CD14-positive monocyte (primary cell): ENCODE measurements around the gene DLGAP3. TPM values are rescaled to one million over a fixed set of nuclear protein-coding genes. Genes with fewer than 3 reads are reported as not detected.

Experiments used
- DNase-seq, 3 donors: peaks; one replicate each; pipeline ENCODE4 v3.0.0-alpha.2; 2011 to 2022
- H2AFZ ChIP-seq: 2 replicates; pipeline ENCODE4 v1.6.0; 2012; ENCODE audit warnings: mild to moderate bottlenecking, low read depth, low read length, inconsistent platforms; ENCODE audit not compliant: insufficient read depth, poor library complexity, severe bottlenecking
- H3K27ac ChIP-seq, 2 donors: 1 replicate in 1 of 2; 2 replicates in 1 of 2; pipeline ENCODE4 v1.5.1; 2012 to 2013; ENCODE audit warnings: low read length in 2 of 2, control low read depth in 1 of 2, inconsistent platforms in 1 of 2, low read depth in 1 of 2, mild to moderate bottlenecking in 1 of 2
- H3K27me3 ChIP-seq, 2 donors: one replicate each; pipeline versions ENCODE4 v1.6.0 to v1.6.1; 2011 to 2013; ENCODE audit warnings: low read length in 2 of 2; ENCODE audit not compliant: control insufficient read depth in 2 of 2, insufficient read depth in 2 of 2
- H3K36me3 ChIP-seq, 2 donors: replicated peaks in 1 of 2; 1 replicate in 1 of 2; 2 replicates in 1 of 2; pipeline versions ENCODE4 v1.5.1 to v1.6.1; 2012 to 2013; ENCODE audit warnings: low read length in 2 of 2, control low read depth in 1 of 2, inconsistent platforms in 1 of 2, mild to moderate bottlenecking in 1 of 2; ENCODE audit not compliant: insufficient read depth in 2 of 2, control insufficient read depth in 1 of 2
- H3K4me1 ChIP-seq, 2 donors: 1 replicate in 1 of 2; 2 replicates in 1 of 2; pipeline versions ENCODE4 v1.5.1 to v1.6.1; 2012 to 2013; ENCODE audit warnings: low read length in 2 of 2, control low read depth in 1 of 2, inconsistent platforms in 1 of 2, mild to moderate bottlenecking in 1 of 2, moderate library complexity in 1 of 2; ENCODE audit not compliant: insufficient read depth in 2 of 2, control insufficient read depth in 1 of 2
- H3K4me2 ChIP-seq: replicated peaks from 2 replicates; pipeline ENCODE3; 2012; ENCODE audit warnings: low read length, moderate library complexity, mild to moderate bottlenecking; ENCODE audit not compliant: poor library complexity, severe bottlenecking; ENCODE audit errors: extremely low read depth
- H3K4me3 ChIP-seq, 3 experiments: fragments of 200-600 bp in 1 of 3; sonication (generic) in 1 of 3; replicated peaks in 1 of 3; 1 replicate in 2 of 3; 2 replicates in 1 of 3; pipeline ENCODE4 v1.5.1; 2011 to 2013; ENCODE audit warnings: low read length in 3 of 3, mild to moderate bottlenecking in 3 of 3, control low read depth in 2 of 3, low read depth in 2 of 3, inconsistent platforms in 1 of 3, moderate library complexity in 1 of 3
- H3K79me2 ChIP-seq: 2 replicates; pipeline ENCODE4 v1.6.0; 2012; ENCODE audit warnings: mild to moderate bottlenecking, control low read depth, inconsistent platforms, low read length, moderate library complexity; ENCODE audit not compliant: insufficient read depth
- H3K9ac ChIP-seq: 2 replicates; pipeline ENCODE4 v1.6.0; 2017; ENCODE audit warnings: low read length, mild to moderate bottlenecking; ENCODE audit not compliant: insufficient read depth, poor library complexity, severe bottlenecking
- H3K9me3 ChIP-seq, 2 donors: replicated peaks in 1 of 2; 1 replicate in 1 of 2; 2 replicates in 1 of 2; pipeline versions ENCODE4 v1.5.1 to v1.6.1; 2012 to 2013; ENCODE audit warnings: low read length in 2 of 2, control low read depth in 1 of 2; ENCODE audit not compliant: control insufficient read depth in 1 of 2, insufficient read depth in 1 of 2
- H4K20me1 ChIP-seq: 2 replicates; pipeline ENCODE4 v1.6.0; 2012; ENCODE audit warnings: mild to moderate bottlenecking, low read length, control low read depth, moderate library complexity; ENCODE audit not compliant: insufficient read depth
- H3K27ac Mint-ChIP-seq, 7 donors: one replicate each; pipeline ENCODE4 v1.8.0; 2020; ENCODE audit warnings: mild to moderate bottlenecking in 7 of 7, mixed read lengths in 7 of 7, moderate library complexity in 6 of 7, inconsistent platforms in 2 of 7
- H3K27me3 Mint-ChIP-seq, 3 donors: one replicate each; pipeline ENCODE4 v1.8.0; 2021 to 2022; ENCODE audit warnings: low read depth in 3 of 3, mild to moderate bottlenecking in 3 of 3, mixed read lengths in 3 of 3, moderate library complexity in 3 of 3, inconsistent platforms in 1 of 3
- H3K36me3 Mint-ChIP-seq, 2 donors: one replicate each; pipeline ENCODE4 v1.8.0; 2020; ENCODE audit warnings: mixed read lengths in 2 of 2, inconsistent platforms in 1 of 2, mild to moderate bottlenecking in 1 of 2
- H3K4me1 Mint-ChIP-seq: one replicate; pipeline ENCODE4 v1.8.0; 2020; ENCODE audit warnings: mild to moderate bottlenecking, mixed read lengths
- H3K4me3 Mint-ChIP-seq, 2 donors: one replicate each; pipeline ENCODE4 v1.8.0; 2020; ENCODE audit warnings: mild to moderate bottlenecking in 2 of 2, mixed read lengths in 2 of 2, moderate library complexity in 1 of 2
- H3K9me3 Mint-ChIP-seq, 7 donors: one replicate each; pipeline ENCODE4 v1.8.0; 2020 to 2022; ENCODE audit warnings: mixed read lengths in 7 of 7, mild to moderate bottlenecking in 6 of 7, moderate library complexity in 6 of 7, inconsistent platforms in 2 of 7
- WGBS: methylation state at CpG from one replicate; pipeline ENCODE4 v1.1.5; 2013; ENCODE audit warnings: missing lambda C conversion rate; ENCODE audit not compliant: insufficient coverage; 5-methylcytosine and 5-hydroxymethylcytosine counted together
- intact Hi-C, 2 donors: fragments of 100-400 bp; cut with micrococcal nuclease; formaldehyde crosslinking; loops; one replicate each; pipeline versions ENCODE4 v1.15.0 to v1.15.1; 2023
- polyA plus RNA-seq, 3 donors: library from polyadenylated mRNA; depleted of rRNA in 1 of 3; unstranded in 2 of 3; stranded (reverse) in 1 of 3; fragments of 300-500 nt in 2 of 3; fragments of >200 nt in 1 of 3; fragmentation: Illumina TruSeq in 2 of 3; gene quantifications; 1 replicate in 2 of 3; 2 replicates in 1 of 3; pipeline ENCODE4 v1.2.3, GENCODE V29; 2012 to 2021
- TF ChIP-seq, protein P1 (sequence below): fragments of 200-600 bp; IDR thresholded peaks from one replicate; pipeline ENCODE4 v1.8.0; 2022; ENCODE audit warnings: antibody characterized with exemption, mild to moderate bottlenecking

DLGAP3 gene
- polyA plus RNA-seq, 3 donors, result 0.10 to 0.56 (median 0.16) TPM

DNA sequence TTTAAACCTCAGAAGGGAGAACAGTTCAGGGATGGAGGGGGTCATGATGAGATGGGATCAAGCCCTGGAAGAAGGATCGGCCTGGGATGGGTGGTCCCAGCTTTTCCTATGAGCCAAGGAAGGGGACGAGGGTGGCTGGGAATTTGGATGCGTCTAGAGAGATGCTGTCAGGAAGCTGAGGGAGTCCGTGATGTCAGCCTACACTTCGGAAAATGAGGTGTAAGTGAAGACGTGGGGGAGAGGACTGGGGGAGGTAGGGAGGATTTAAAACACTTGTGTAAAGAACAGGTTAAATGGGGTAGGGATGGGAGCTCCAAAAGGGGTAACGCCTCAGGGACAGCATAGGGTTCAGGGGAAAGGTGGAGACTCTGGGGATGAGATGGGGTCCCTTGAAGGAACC is 27.5 kb downstream of the DLGAP3 start:
- H3K27me3 ChIP-seq, result peaks cover 0 to 3% of the 10 kb centered on the region in 2 donors
- H3K79me2 ChIP-seq, result no peaks in the 10 kb centered on the region
- no peak overlapping the region for H3K27ac ChIP-seq
- no peak overlapping the region for H2AFZ ChIP-seq
- TF ChIP-seq, protein P1, sequence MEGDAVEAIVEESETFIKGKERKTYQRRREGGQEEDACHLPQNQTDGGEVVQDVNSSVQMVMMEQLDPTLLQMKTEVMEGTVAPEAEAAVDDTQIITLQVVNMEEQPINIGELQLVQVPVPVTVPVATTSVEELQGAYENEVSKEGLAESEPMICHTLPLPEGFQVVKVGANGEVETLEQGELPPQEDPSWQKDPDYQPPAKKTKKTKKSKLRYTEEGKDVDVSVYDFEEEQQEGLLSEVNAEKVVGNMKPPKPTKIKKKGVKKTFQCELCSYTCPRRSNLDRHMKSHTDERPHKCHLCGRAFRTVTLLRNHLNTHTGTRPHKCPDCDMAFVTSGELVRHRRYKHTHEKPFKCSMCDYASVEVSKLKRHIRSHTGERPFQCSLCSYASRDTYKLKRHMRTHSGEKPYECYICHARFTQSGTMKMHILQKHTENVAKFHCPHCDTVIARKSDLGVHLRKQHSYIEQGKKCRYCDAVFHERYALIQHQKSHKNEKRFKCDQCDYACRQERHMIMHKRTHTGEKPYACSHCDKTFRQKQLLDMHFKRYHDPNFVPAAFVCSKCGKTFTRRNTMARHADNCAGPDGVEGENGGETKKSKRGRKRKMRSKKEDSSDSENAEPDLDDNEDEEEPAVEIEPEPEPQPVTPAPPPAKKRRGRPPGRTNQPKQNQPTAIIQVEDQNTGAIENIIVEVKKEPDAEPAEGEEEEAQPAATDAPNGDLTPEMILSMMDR, result no peak
- no peak for DNase-seq
- H3K9ac ChIP-seq, result no peak overlapping the region
- intact Hi-C loops, result no loop called here
- Mint-ChIP-seq H3K36me3 (no peaks in the 10 kb centered on the region), H3K27me3 (peaks cover 14 to 21% (median 19%) of the 10 kb centered on the region in 3 donors), H3K27ac (no peak overlapping the region), H3K9me3 (peaks cover 0 to 2% (median 0%) of the 10 kb centered on the region in 7 donors), H3K4me1 (no peaks in the 10 kb centered on the region), H3K4me3 (no peak overlapping the region)
- H4K20me1 ChIP-seq, result no peaks in the 10 kb centered on the region
- no peaks in the 10 kb centered on the region for H3K4me1 ChIP-seq
- 80% methylated on average over 7 of the region's 7 CpGs for WGBS
- H3K4me3 ChIP-seq, result no peak overlapping the region
- no peaks in the 10 kb centered on the region for H3K9me3 ChIP-seq
- H3K4me2 ChIP-seq, result no peak overlapping the region
- no peaks in the 10 kb centered on the region for H3K36me3 ChIP-seq

DNA sequence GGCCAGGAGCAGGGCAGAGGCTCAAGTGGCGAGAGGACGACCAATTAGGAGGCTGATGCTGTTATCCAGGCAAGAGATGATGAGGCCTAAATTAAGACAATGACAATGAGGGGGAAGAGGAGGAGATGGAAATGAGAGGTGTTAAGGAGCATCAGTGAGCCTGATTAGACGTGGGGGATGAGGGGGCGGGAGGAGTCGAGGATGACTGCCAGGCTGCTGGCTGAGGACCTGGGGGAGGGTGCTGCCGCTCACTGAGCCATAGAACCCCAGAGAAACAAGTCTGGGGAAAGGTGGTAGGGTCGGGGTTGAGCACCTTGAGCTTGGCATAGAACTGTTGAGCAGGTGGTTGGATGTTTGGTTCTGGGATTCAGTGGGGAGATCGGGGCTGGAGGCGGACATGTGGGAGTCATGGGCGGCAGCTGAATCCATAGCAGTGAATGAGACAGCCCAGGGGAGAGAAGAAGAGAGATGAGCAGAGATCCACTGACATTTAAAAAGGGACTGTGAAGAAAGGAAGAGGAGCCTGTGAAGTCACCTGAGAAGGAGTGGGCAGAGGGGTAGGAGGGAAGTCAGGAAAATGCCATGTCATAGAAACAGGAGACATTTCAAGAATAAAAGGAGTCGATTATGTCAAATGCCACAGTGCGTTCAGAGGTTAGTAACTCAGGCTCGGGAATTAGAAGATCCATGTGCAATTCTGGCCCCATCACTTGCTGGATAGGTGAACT is 28.5 kb downstream of the DLGAP3 start:
- H3K4me2 ChIP-seq, result no peak overlapping the region
- H3K4me3 ChIP-seq, result no peak overlapping the region
- no peaks in the 10 kb centered on the region for H4K20me1 ChIP-seq
- H3K4me1 ChIP-seq, result no peaks in the 10 kb centered on the region
- H2AFZ ChIP-seq, result no peak overlapping the region
- Mint-ChIP-seq H3K4me3 (no peak overlapping the region), H3K27ac (no peak overlapping the region), H3K9me3 (peaks cover 0 to 2% (median 0%) of the 10 kb centered on the region in 7 donors), H3K36me3 (no peaks in the 10 kb centered on the region), H3K27me3 (peaks cover 15 to 20% (median 17%) of the 10 kb centered on the region in 3 donors), H3K4me1 (no peaks in the 10 kb centered on the region)
- H3K27me3 ChIP-seq, result peaks cover 0 to 3% of the 10 kb centered on the region in 2 donors
- H3K9me3 ChIP-seq, result no peaks in the 10 kb centered on the region
- H3K27ac ChIP-seq, result no peak overlapping the region
- no peak overlapping the region for H3K9ac ChIP-seq
- TF ChIP-seq, protein P1, result no peak
- intact Hi-C loops, result no loop called here
- H3K36me3 ChIP-seq, result no peaks in the 10 kb centered on the region
- WGBS, result 86% methylated on average over 13 of the region's 13 CpGs
- no peak for DNase-seq
- no peaks in the 10 kb centered on the region for H3K79me2 ChIP-seq
